GM23338 (cell line): Measurements from ENCODE around the gene HRH2. TPM values are rescaled to one million over a fixed set of nuclear protein-coding genes. Genes with fewer than 3 reads are reported as not detected.

Source experiments
- ATAC-seq: fragments of 200-7000 bp; cut with Tn5 transposase; 3 replicates; pipeline ENCODE4 v1.9.1; 2020
- DNase-seq: peaks from one replicate; pipeline ENCODE4 v3.0.0-alpha.2; 2015; ENCODE audit warnings: low spot score
- H2AFZ ChIP-seq: fragments of 200-600 bp; sonication (generic); 2 replicates; pipeline ENCODE4 v1.8.0; 2016; ENCODE audit warnings: antibody characterized with exemption, mild to moderate bottlenecking, moderate library complexity
- H3F3A ChIP-seq: fragments of 200-600 bp; sonication (generic); replicated peaks from 2 replicates; pipeline ENCODE4 v1.8.0; 2017; ENCODE audit warnings: antibody characterized with exemption, mixed run types, low read depth
- H3K27ac ChIP-seq: fragments of 200-600 bp; sonication (generic); 2 replicates; pipeline ENCODE4 v1.6.1; 2016; ENCODE audit warnings: low read depth
- H3K27me3 ChIP-seq: fragments of 200-600 bp; sonication (generic); 2 replicates; pipeline ENCODE4 v1.8.0; 2016; ENCODE audit warnings: mild to moderate bottlenecking, mixed run types, moderate library complexity; ENCODE audit not compliant: insufficient read depth
- H3K36me3 ChIP-seq: fragments of 200-600 bp; sonication (generic); 2 replicates; pipeline ENCODE4 v1.8.0; 2016; ENCODE audit warnings: mild to moderate bottlenecking; ENCODE audit not compliant: insufficient read depth
- H3K4me1 ChIP-seq: fragments of 200-600 bp; sonication (generic); 2 replicates; pipeline ENCODE4 v1.8.0; 2016; ENCODE audit warnings: mild to moderate bottlenecking, moderate library complexity; ENCODE audit not compliant: insufficient read depth
- H3K4me2 ChIP-seq: fragments of 200-600 bp; sonication (generic); 2 replicates; pipeline ENCODE4 v1.7.1; 2017; ENCODE audit warnings: mixed run types
- H3K4me3 ChIP-seq: fragments of 200-600 bp; sonication (generic); 2 replicates; pipeline ENCODE4 v1.6.1; 2016; ENCODE audit warnings: mixed run types
- H3K79me2 ChIP-seq: fragments of 200-600 bp; sonication (generic); replicated peaks from 2 replicates; pipeline ENCODE4 v1.8.0; 2017; ENCODE audit warnings: mild to moderate bottlenecking; ENCODE audit not compliant: insufficient read depth
- H3K9me2 ChIP-seq: fragments of 200-600 bp; sonication (generic); 2 replicates; pipeline ENCODE4 v1.8.0; 2017; ENCODE audit not compliant: insufficient read depth
- H4K20me1 ChIP-seq: fragments of 200-600 bp; sonication (generic); replicated peaks from 2 replicates; pipeline ENCODE4 v1.8.0; 2017; ENCODE audit warnings: mild to moderate bottlenecking; ENCODE audit not compliant: insufficient read depth
- H3K27ac Mint-ChIP-seq: 2 replicates; pipeline ENCODE4 v1.8.0; 2020; ENCODE audit warnings: inconsistent platforms, mild to moderate bottlenecking, moderate library complexity, mixed read lengths
- H3K27me3 Mint-ChIP-seq: 3 replicates; pipeline ENCODE4 v1.8.0; 2022; ENCODE audit warnings: low read depth, mild to moderate bottlenecking, moderate library complexity, mixed read lengths, inconsistent platforms; ENCODE audit not compliant: insufficient read depth, poor library complexity
- H3K36me3 Mint-ChIP-seq: 3 replicates; pipeline ENCODE4 v1.8.0; 2021; ENCODE audit warnings: low read depth, mild to moderate bottlenecking, inconsistent platforms, moderate library complexity, mixed read lengths
- H3K4me1 Mint-ChIP-seq: 3 replicates; pipeline ENCODE4 v1.8.0; 2020; ENCODE audit warnings: mild to moderate bottlenecking, inconsistent platforms, mixed read lengths
- H3K4me3 Mint-ChIP-seq: 3 replicates; pipeline ENCODE4 v1.8.0; 2021; ENCODE audit warnings: moderate library complexity, mild to moderate bottlenecking, inconsistent platforms, mixed read lengths
- H3K9me3 Mint-ChIP-seq: 3 replicates; pipeline ENCODE4 v1.8.0; 2020; ENCODE audit warnings: moderate library complexity, mild to moderate bottlenecking, inconsistent platforms, mixed read lengths
- CREB1 ChIP-seq: fragments of 250-450 bp; sonication (Bioruptor Pico); IDR thresholded peaks from 2 replicates; pipeline ENCODE4 v1.5.0; 2020; ENCODE audit warnings: low read depth, mild to moderate bottlenecking, moderate library complexity
- ETS1 ChIP-seq: IDR thresholded peaks from 2 replicates; pipeline ENCODE4 v1.6.1; 2016; ENCODE audit warnings: antibody characterized with exemption
- EZH2phosphoT487 ChIP-seq: fragments of 200-600 bp; sonication (generic); IDR thresholded peaks from one replicate; pipeline ENCODE4 v1.8.1; 2018; ENCODE audit warnings: antibody characterized with exemption; ENCODE audit not compliant: unreplicated experiment
- JUNB ChIP-seq: IDR thresholded peaks from one replicate; pipeline ENCODE4 v1.6.1; 2016; ENCODE audit warnings: antibody characterized with exemption; ENCODE audit not compliant: unreplicated experiment
- NANOG ChIP-seq: IDR thresholded peaks from 2 replicates; pipeline ENCODE4 v1.6.1; 2016; ENCODE audit warnings: antibody characterized with exemption, borderline replicate concordance
- POLR2AphosphoS5 ChIP-seq: IDR thresholded peaks from 2 replicates; pipeline ENCODE4 v1.6.1; 2016; ENCODE audit warnings: antibody characterized with exemption, low read depth
- ZNF331 ChIP-seq: fragments of 250-450 bp; sonication (Bioruptor Pico); IDR thresholded peaks from 2 replicates; pipeline ENCODE4 v1.5.0; 2020; ENCODE audit warnings: low read depth, mild to moderate bottlenecking, moderate library complexity
- ZNF462 ChIP-seq: fragments of 250-450 bp; sonication (Bioruptor Pico); IDR thresholded peaks from 2 replicates; pipeline ENCODE4 v1.5.0; 2020; ENCODE audit warnings: mild to moderate bottlenecking, moderate library complexity
- polyA plus RNA-seq: library from polyadenylated mRNA; unstranded; fragments of >200 nt; fragmentation: Nextera tagmentation; extraction: Ambion mirVana; gene quantifications from 2 replicates; pipeline ENCODE4 v1.2.1, GENCODE V29; 2016
- total RNA-seq: library from RNA; depleted of rRNA; stranded (reverse); fragments of >200 nt; shearing (Covaris generic); gene quantifications from 2 replicates; pipeline ENCODE4 v1.2.3, GENCODE V29; 2014

Gene HRH2
- total and polyA plus RNA-seq, 2 experiments from 2014 or later = 6.8 to 7.0 TPM

DNA sequence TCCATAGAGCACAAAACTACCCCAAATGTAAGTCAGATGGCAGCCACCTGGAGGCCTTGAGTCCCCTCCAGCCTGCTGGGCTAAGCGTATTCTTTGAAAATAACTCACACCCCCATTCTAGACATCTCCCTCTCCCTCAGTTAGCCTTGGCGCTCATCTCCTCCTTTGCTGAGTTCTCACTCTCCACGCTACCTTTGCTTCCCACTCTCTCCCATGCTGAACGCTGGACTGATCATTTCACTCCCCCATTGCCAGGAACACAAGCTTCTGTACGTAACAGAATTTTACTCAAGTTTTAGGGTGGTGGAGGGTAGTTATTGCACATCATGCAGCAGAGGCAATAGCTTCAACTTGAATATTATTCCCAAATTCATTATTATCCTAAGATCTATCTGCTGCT is 47.5 kb upstream of the HRH2 start (continued):
- no peak for TF ChIP-seq ZNF462 (CRISPR knock-in tag)

DNA sequence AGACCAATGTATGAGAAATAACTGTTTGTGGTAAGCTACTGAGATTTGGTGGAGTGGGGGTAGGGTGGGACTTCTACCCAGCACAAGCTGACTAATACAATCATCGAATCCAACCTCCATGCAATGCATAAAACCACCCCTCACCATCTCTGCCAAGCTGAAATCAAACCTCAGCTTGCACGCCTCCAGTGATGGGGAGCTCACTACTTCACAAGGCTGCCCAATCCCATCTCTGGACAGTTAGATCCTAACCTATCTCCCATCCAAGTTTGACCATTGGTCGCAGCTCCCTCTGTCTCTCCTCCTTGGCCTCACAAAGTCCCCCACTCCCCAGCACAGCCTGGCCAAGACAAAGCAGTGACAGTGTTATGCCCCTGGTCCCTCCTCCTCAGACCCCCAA is 47.0 kb upstream of the HRH2 start:
- peaks cover 12% of the 10 kb centered on the region for H3K9me3 Mint-ChIP-seq
- no peak for DNase-seq
- no peak overlapping the region for H3K4me3 Mint-ChIP-seq
- peaks cover 8% of the 10 kb centered on the region for H3K4me1 Mint-ChIP-seq
- Histone ChIP-seq H3K4me2 (no peak overlapping the region), H3K4me3 (no peak overlapping the region), H3K27me3 (no peaks in the 10 kb centered on the region), H3K36me3 (peaks cover 1% of the 10 kb centered on the region; the same call in 1 of the 2 replicates), H3F3A (no peaks in the 10 kb centered on the region), H4K20me1 (no peaks in the 10 kb centered on the region), H3K9me2 (no peaks in the 10 kb centered on the region), H3K27ac (no peak overlapping the region), H3K79me2 (no peaks in the 10 kb centered on the region), H3K4me1 (no peaks in the 10 kb centered on the region), H2AFZ (no peak overlapping the region)
- no peak overlapping the region for H3K27ac Mint-ChIP-seq
- TF ChIP-seq ETS1 = no peak
- no peak for TF ChIP-seq ZNF331 (CRISPR knock-in tag)
- no peak for TF ChIP-seq NANOG
- no peak for TF ChIP-seq CREB1 (CRISPR knock-in tag)
- TF ChIP-seq EZH2phosphoT487 = no peak
- no peak for TF ChIP-seq JUNB
- TF ChIP-seq POLR2AphosphoS5 = no peak
- no peak for ATAC-seq
- peaks cover 4% of the 10 kb centered on the region for H3K27me3 Mint-ChIP-seq
- peaks cover 11% of the 10 kb centered on the region for H3K36me3 Mint-ChIP-seq
